ENCODE results near the gene FXYD7. TPM values are rescaled to one million over a fixed set of nuclear protein-coding genes. Genes with fewer than 3 reads are reported as not detected.

Gene FXYD7
- total and polyA plus RNA-seq, 2 of the 13 experiments (the other 11 are each of a cell fraction or from before 2014, with no cell fraction given) = 0.55 TPM; not detected in 1

GRCh38 chr19:35130761-35131720, 12.0 kb upstream of the FXYD7 start (continued):
- TF ChIP-seq ZNF407 (CRISPR knock-in tag; IDR thresholded peaks at IDR 0.05; ENCODE audit: not compliant biosample characterization) (no peak), ZNF629 (CRISPR knock-in tag; conservative IDR thresholded peaks at IDR 0.05) (peak; percentile 67), KMT2B (CRISPR knock-in tag; IDR thresholded peaks at IDR 0.05) (no peak), ZNF580 (CRISPR knock-in tag; IDR thresholded peaks at IDR 0.05; ENCODE audit: borderline replicate concordance, low read depth) (no peak; the same call in 1 of the 2 replicates), MYC (CRISPR knock-in tag; IDR thresholded peaks at IDR 0.05; ENCODE audit: borderline replicate concordance) (peak; percentile 51; the same call in 1 of the 2 replicates), ZSCAN22 (CRISPR knock-in tag; IDR thresholded peaks at IDR 0.05) (no peak), NFIB (CRISPR knock-in tag; IDR thresholded peaks at IDR 0.05; ENCODE audit: borderline replicate concordance) (no peak), MLLT10 (CRISPR knock-in tag; IDR thresholded peaks at IDR 0.05) (no peak), KLF12 (CRISPR knock-in tag; IDR thresholded peaks at IDR 0.05; ENCODE audit: borderline replicate concordance) (0 out of 2 replicates have a peak, but pooled peaks have one; percentile 11), ZNF331 (CRISPR knock-in tag; IDR thresholded peaks at IDR 0.05) (0 out of 2 replicates have a peak, but pooled peaks have one; percentile 10), SP1 (IDR thresholded peaks at IDR 0.05) (no peak), SP1 (CRISPR knock-in tag; IDR thresholded peaks at IDR 0.05) (no peak), ZNF329 (CRISPR knock-in tag; IDR thresholded peaks at IDR 0.05; ENCODE audit: low read depth) (no peak), TBX2 (CRISPR knock-in tag; IDR thresholded peaks at IDR 0.05; ENCODE audit: borderline replicate concordance) (peak; percentile 78), ZFP62 (CRISPR knock-in tag; IDR thresholded peaks at IDR 0.05) (no peak), TBX3 (IDR thresholded peaks at IDR 0.05; ENCODE audit: borderline replicate concordance) (no peak), SP2 (CRISPR knock-in tag; IDR thresholded peaks at IDR 0.05) (no peak), PREB (CRISPR knock-in tag; IDR thresholded peaks at IDR 0.05) (no peak), MAX (IDR thresholded peaks at IDR 0.05) (peak; percentile 35), SKI (IDR thresholded peaks at IDR 0.05; ENCODE audit: partially characterized antibody) (no peak), ASH2L (IDR thresholded peaks at IDR 0.05; ENCODE audit: insufficient read length, low read depth, low read length) (no peak)

Measured in HepG2 (cell line).